DOHH2 (cell line): ENCODE data around the gene KRTAP2-3.

Experiments used
- H3F3A ChIP-seq: fragments of 200-600 bp; sonication (generic), shearing (Covaris generic); 2 replicates; pipeline ENCODE4 v1.6.0; 2016; ENCODE audit warnings: antibody characterized with exemption, mild to moderate bottlenecking; ENCODE audit not compliant: control insufficient read depth, insufficient read depth
- H3K27ac ChIP-seq: fragments of 200-600 bp; sonication (generic); 2 replicates; pipeline ENCODE4 v1.5.1; 2014; ENCODE audit warnings: low read depth, mild to moderate bottlenecking, low read length, moderate library complexity
- H3K27me3 ChIP-seq: fragments of 200-600 bp; sonication (generic); 2 replicates; pipeline ENCODE4 v1.6.1; 2014; ENCODE audit warnings: mild to moderate bottlenecking, low read length, mixed read lengths; ENCODE audit not compliant: control insufficient read depth
- H3K36me3 ChIP-seq: fragments of 200-600 bp; sonication (generic); 2 replicates; pipeline ENCODE4 v1.6.1; 2014; ENCODE audit warnings: mild to moderate bottlenecking, low read length, moderate library complexity, mixed read lengths; ENCODE audit not compliant: control insufficient read depth
- H3K4me1 ChIP-seq: fragments of 200-600 bp; sonication (generic); 2 replicates; pipeline ENCODE4 v1.6.1; 2014; ENCODE audit warnings: mild to moderate bottlenecking, low read length, mixed read lengths; ENCODE audit not compliant: control insufficient read depth
- H3K4me2 ChIP-seq: fragments of 200-600 bp; sonication (generic); 2 replicates; pipeline ENCODE4 v1.6.0; 2014; ENCODE audit warnings: mild to moderate bottlenecking, low read length, moderate library complexity
- H3K4me3 ChIP-seq: fragments of 200-600 bp; sonication (generic); 2 replicates; pipeline ENCODE4 v1.5.1; 2014; ENCODE audit warnings: mild to moderate bottlenecking, low read length, mixed read lengths
- H3K79me2 ChIP-seq: fragments of 200-600 bp; sonication (generic); 2 replicates; pipeline ENCODE4 v1.6.1; 2014; ENCODE audit warnings: mild to moderate bottlenecking, low read length, mixed read lengths; ENCODE audit not compliant: control insufficient read depth
- H3K9me2 ChIP-seq: fragments of 200-600 bp; sonication (generic); replicated peaks from 2 replicates; pipeline ENCODE4 v1.6.1; 2014; ENCODE audit warnings: mild to moderate bottlenecking, low read length, mixed read lengths; ENCODE audit not compliant: control insufficient read depth
- H3K9me3 ChIP-seq: fragments of 200-600 bp; sonication (generic); 2 replicates; pipeline ENCODE4 v1.6.1; 2014; ENCODE audit warnings: antibody characterized with exemption, low read length, mixed read lengths; ENCODE audit not compliant: control insufficient read depth, insufficient read depth
- H4K20me1 ChIP-seq: fragments of 200-600 bp; sonication (generic); 2 replicates; pipeline ENCODE4 v1.6.0; 2014; ENCODE audit warnings: low read depth, mild to moderate bottlenecking, antibody characterized with exemption, low read length, moderate library complexity; ENCODE audit not compliant: control insufficient read depth, insufficient read depth
- EZH2phosphoT487 ChIP-seq: fragments of 200-600 bp; sonication (generic); IDR thresholded peaks from 2 replicates; pipeline ENCODE4 v1.6.1; 2017; ENCODE audit warnings: borderline replicate concordance, mild to moderate bottlenecking, antibody characterized with exemption, low read length, moderate library complexity, mixed read lengths
- TF ChIP-seq, protein P1 (sequence below): fragments of 200-600 bp; sonication (generic); IDR thresholded peaks from one replicate; pipeline ENCODE4 v1.5.1; 2014; ENCODE audit warnings: antibody characterized with exemption, mild to moderate bottlenecking, low read depth, low read length; ENCODE audit not compliant: poor library complexity, severe bottlenecking

KRTAP2-3 gene

DNA sequence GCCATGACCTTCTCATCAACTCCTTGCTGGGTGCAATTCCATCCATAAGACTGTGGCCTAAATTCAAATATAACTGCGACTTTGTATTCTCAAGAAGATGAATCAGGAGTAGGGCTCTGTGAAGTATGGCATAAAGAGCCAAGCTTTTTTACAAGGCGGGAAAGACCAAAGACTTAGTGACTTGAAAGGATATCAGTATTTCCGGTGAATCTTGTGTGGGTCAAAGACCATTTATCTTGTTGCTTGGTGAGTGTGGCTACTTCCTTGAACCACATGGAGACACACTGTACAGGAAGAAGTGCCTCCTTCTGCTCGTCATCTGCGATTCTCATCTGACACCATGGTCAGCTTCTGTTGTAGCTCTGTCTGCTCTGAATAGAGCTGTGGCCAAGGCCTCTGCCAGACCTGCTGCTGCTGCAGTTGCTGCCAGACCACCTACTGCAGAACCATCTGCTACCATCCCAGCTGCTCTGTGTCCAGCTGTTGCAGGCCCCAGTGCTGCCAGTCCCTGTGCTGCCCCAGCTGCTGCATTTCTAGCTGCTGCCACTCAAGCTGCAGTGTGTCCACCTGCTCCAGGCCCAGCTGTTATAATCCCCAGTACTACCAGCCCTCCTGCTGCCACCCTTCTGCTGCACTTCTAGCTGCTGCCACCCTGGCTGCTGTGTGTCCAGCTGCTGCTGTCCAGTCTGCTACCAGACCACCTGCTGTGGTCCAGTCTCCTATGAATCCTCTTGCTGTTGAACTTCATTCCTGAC is 11.9 kb upstream of the KRTAP2-3 start:
- Histone ChIP-seq H3K27me3 (peaks cover 5% of the 10 kb centered on the region; the same call in 1 of the 2 replicates), H3K36me3 (no peaks in the 10 kb centered on the region), H3K79me2 (no peaks in the 10 kb centered on the region), H3K4me1 (no peaks in the 10 kb centered on the region), H3F3A (no peaks in the 10 kb centered on the region), H3K4me3 (no peak overlapping the region), H3K4me2 (no peak overlapping the region), H3K9me2 (no peaks in the 10 kb centered on the region), H3K9me3 (no peaks in the 10 kb centered on the region), H3K27ac (no peak overlapping the region), H4K20me1 (no peaks in the 10 kb centered on the region)
- TF ChIP-seq, protein P1, sequence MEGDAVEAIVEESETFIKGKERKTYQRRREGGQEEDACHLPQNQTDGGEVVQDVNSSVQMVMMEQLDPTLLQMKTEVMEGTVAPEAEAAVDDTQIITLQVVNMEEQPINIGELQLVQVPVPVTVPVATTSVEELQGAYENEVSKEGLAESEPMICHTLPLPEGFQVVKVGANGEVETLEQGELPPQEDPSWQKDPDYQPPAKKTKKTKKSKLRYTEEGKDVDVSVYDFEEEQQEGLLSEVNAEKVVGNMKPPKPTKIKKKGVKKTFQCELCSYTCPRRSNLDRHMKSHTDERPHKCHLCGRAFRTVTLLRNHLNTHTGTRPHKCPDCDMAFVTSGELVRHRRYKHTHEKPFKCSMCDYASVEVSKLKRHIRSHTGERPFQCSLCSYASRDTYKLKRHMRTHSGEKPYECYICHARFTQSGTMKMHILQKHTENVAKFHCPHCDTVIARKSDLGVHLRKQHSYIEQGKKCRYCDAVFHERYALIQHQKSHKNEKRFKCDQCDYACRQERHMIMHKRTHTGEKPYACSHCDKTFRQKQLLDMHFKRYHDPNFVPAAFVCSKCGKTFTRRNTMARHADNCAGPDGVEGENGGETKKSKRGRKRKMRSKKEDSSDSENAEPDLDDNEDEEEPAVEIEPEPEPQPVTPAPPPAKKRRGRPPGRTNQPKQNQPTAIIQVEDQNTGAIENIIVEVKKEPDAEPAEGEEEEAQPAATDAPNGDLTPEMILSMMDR, result no peak
- no peak for TF ChIP-seq EZH2phosphoT487

DNA sequence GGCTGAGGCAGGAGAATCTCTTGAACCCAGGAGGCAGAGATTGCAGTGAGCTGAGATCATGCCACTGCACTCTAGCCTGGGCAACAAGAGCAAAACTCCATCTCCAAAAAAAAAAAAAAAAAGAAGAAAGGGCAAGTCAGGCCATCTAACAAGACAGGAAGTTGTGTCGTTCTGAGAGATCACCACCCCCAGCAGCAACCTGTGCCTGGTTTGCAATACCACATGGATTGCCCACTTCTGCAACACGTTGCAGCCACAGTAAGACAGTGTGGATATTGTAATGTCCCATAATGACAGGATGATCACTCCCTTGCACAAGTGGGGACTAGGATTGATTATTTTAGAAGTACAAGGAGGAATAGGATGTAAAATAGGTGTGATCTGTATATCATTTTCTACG is 9.1 kb upstream of the KRTAP2-3 start:
- H3K79me2 ChIP-seq, result no peaks in the 10 kb centered on the region
- TF ChIP-seq EZH2phosphoT487, result no peak
- TF ChIP-seq, protein P1, result no peak
- no peaks in the 10 kb centered on the region for H3K9me3 ChIP-seq
- no peaks in the 10 kb centered on the region for H3K27me3 ChIP-seq
- no peaks in the 10 kb centered on the region for H3F3A ChIP-seq
- no peaks in the 10 kb centered on the region for H4K20me1 ChIP-seq
- H3K9me2 ChIP-seq, result no peaks in the 10 kb centered on the region
- no peak overlapping the region for H3K27ac ChIP-seq
- H3K36me3 ChIP-seq, result no peaks in the 10 kb centered on the region
- no peaks in the 10 kb centered on the region for H3K4me1 ChIP-seq
- no peak overlapping the region for H3K4me3 ChIP-seq
- H3K4me2 ChIP-seq, result no peak overlapping the region

DNA sequence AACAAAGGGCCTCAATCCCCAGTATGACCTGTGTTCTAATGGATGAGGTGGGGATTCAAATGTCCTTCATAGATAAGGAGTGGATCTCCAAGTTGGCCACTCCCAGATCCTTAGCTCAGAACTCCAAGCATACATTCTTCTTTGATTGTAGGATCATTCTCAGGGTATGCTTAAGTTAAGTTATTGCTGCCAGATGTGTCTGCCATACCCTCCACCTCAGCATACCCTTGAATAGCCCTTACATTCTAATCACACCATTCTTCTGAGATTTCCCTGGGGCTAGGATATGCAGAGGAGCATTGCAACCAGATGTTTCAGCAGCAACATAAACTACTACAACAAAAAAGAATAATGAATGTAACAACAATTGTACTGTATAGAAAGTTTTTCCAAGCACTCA is 7.4 kb upstream of the KRTAP2-3 start:
- no peak overlapping the region for H3K27ac ChIP-seq
- no peaks in the 10 kb centered on the region for H3K27me3 ChIP-seq
- H3K4me2 ChIP-seq, result no peak overlapping the region
- TF ChIP-seq, protein P1, result no peak
- TF ChIP-seq EZH2phosphoT487, result no peak
- H3K79me2 ChIP-seq, result no peaks in the 10 kb centered on the region
- H3K9me2 ChIP-seq, result no peaks in the 10 kb centered on the region
- H4K20me1 ChIP-seq, result no peaks in the 10 kb centered on the region
- H3F3A ChIP-seq, result no peaks in the 10 kb centered on the region
- H3K4me1 ChIP-seq, result no peaks in the 10 kb centered on the region
- no peak overlapping the region for H3K4me3 ChIP-seq
- no peaks in the 10 kb centered on the region for H3K36me3 ChIP-seq
- H3K9me3 ChIP-seq, result no peaks in the 10 kb centered on the region
